GM12873 (cell line): ENCODE results near the gene FAM174C.

Experiments
- CTCF ChIP-seq: IDR thresholded peaks from 2 replicates; pipeline ENCODE4 v1.5.1; 2012; ENCODE audit warnings: low read depth, mild to moderate bottlenecking, moderate library complexity, low read length, control low read depth; ENCODE audit not compliant: insufficient read depth; ENCODE audit errors: missing control alignments

FAM174C gene

GRCh38 chr19:1263188-1263587 lies 12.1 kb upstream of the FAM174C start:
- TF ChIP-seq CTCF = no peak

- no peak for TF ChIP-seq CTCF
These were observed 10.3 kb upstream of the FAM174C start for GRCh38 chr19:1264801-1265614.

- no peak for TF ChIP-seq CTCF
These were observed 9.7 kb upstream of the FAM174C start for GRCh38 chr19:1265615-1266128.

GRCh38 chr19:1266129-1266915 lies 9.0 kb upstream of the FAM174C start:
- no peak for TF ChIP-seq CTCF

GRCh38 chr19:1266916-1267476 lies 8.3 kb upstream of the FAM174C start:
- peak; percentile 90 for TF ChIP-seq CTCF

GRCh38 chr19:1267477-1268225 lies 7.7 kb upstream of the FAM174C start:
- no peak for TF ChIP-seq CTCF
